Stimulated activated CD8-positive, alpha-beta memory T cell treated with anti-CD3 and anti-CD28 coated beads, Interleukin-12 subunit alpha, Interleukin-12 subunit beta, amount 100 ng/mL, for 1 hour (primary cell): ENCODE results near the gene HSPG2.

Experiments used
- DNase-seq: peaks from one replicate; pipeline ENCODE4 v3.0.0-alpha.2; 2020; ENCODE audit warnings: low read depth

HSPG2 gene

DNA sequence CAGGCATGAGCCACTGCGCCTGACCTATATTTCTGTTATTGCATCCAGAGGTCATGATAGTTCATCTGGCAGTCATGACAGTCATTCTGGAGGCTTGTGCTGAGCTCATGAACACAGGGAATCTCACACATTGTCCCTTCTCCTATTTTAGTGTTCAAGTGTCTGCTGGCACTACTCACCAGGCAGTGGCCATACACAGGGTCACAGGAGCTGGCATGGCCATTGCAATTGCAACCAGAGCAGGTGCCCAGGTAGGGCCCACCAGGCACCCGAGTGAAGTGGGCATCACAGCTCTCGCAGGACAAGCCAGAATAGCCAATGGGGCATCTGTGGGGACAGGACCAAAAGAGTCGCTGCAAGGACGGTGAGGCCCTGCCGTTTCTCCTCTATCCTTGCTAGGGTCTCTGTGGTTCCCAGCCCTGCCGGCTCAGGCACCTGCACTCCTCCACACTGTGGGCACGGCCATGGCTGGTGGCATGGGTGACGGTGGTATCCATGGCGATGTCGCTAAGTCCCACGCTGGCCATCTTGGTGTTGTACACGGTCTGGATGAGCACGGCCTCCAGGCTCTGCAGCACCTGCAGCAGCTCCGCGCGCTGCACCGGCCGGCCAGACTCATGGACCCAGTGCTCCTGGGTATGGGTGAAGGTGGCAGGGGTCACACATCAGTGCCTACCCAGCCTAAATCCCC is 57.0 kb downstream of the HSPG2 start:
- DNase-seq, result no peak

DNA sequence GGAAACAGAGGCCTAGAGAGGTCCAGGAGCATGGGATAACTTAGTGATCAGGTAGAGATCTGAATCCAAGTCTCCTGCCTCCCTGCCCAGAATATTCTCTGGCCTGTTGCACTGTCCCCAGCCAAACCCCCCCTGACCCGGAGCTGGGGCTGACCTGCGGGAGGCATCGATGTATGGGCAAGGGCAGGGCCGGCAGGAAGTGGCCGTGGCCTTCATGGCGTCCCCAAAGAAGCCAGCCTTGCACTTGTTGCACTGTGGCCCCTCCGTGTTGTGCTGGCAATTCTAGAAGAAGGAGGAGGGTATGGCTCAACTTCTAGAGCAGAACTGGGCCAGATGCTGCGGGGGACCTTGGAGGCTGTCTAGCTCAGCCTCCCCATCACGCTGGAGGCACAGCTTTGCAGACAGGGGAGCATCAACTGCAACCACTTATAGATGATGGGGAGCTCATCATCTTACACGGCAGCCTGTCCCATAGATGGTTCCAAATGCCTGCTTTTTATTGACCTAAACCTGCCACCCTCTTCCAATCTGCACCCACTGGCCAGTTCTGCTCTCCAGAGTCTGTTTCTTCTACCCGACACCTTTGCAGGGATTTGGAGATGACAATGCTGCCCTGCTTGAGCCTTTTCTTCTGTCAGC is 58.2 kb downstream of the HSPG2 start:
- no peak for DNase-seq

DNA sequence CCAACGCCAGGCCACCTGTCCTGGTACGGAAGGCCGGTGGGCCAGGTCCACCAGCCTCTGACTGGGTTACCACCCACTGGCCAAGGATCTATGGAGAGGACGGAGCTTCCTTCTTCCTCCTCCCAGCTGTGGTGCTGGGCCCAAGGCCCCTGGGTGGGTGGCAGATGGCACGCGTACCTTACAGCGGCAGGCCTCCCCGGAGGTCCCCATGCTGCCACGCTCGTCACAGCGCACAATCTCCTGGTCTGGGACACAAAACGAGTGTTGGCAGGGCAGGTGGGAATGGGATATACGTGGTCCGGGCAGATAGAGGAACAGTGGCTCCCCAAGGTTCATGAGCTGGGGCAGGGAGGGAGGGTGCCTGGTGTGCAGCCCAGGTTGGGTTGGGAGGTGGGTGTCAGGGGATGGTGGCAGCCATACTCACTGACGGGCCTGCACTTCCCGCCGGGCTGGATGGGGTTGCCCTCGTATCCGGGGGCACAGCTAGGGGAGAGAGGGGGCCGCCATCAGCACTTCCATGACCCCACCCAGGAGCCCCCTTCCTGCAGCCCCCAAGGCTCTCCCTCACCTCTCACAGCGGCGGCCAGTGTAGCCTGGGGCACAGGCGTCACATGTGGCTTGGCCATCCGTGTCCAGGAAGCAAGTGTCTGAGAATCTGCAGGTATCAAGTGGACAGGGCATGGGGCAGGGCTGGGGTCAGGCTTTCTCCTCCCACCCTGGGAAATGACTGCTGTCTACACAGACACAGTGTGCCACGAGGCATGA is 58.9 kb downstream of the HSPG2 start:
- no peak for DNase-seq

DNA sequence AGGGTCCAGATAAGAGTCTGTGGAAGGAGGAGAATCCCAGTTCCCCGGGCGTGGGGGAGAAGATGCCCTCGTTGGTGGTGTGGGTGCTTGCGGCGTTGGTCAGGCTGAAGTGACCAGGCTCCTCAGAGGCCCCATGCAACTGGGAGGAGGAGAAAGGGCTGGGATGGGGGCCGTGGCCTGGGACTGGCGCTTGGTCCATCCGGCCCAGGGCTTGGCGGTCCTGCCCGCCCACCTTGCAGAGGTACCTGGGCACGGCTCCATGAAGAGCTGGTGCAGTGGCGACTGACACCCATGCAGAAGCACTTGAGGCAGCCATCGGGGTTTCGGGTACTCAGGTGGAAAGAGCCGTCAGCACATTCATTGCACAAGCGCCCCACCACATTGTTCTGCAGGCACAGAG is 60.8 kb downstream of the HSPG2 start:
- DNase-seq, result no peak

DNA sequence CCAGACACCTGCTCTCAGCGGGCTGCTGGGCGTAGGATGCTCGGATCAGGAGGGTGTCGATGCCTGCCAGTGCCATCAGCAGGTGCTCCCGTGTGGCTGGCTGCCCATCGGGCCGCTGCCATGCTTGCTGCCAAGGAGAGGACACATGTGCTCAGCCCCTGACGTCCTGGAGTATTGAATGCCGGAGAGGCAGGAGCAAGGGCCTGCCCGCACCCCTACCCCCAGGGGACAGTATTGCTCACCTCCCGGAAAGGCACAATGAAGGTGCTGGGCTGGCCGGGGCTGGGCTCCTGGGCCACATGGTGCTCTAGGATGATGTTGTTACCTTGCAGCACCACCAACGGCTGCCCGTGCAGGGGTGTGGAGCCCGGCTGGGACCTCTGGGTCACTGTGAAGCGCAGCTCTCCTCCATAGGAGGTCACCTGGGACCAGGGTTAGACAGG is 61.5 kb downstream of the HSPG2 start:
- no peak for DNase-seq

DNA sequence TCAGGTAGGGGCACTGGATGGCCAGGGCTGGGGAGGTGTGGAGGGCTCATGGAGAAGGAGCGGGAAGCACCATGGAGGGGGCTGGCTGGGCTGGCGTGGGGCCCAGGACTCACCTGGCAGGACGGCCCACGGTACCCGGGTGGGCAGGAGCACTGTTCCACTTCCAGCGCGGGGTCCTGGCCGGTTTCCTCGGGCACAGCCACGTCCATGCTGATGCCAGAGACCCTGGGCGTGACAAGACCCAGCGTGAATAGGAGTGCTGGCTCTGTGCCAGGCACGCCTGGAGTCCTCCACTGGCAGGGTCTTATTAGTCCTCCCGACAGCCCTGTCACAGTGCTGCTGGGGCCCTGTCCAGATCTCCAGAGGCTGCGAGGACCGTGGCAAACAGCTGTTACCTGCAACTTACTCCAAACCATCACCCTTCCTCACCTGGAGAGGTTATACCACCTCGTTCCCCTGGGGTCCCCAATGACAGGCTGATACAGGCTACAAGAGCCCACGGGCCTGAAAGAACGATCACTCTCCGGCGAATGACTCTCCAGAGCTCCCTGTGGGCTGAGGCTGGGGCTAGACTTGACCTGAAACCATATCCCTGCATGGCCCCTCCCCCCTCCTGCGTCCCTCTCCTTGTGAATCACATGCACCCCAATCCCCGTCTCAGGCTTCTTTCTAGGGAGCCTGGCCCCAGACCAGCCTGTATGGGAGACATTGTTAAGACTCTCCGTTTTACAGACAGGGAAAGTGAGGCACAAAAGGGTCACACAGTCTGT is 62.1 kb downstream of the HSPG2 start:
- DNase-seq, result no peak

DNA sequence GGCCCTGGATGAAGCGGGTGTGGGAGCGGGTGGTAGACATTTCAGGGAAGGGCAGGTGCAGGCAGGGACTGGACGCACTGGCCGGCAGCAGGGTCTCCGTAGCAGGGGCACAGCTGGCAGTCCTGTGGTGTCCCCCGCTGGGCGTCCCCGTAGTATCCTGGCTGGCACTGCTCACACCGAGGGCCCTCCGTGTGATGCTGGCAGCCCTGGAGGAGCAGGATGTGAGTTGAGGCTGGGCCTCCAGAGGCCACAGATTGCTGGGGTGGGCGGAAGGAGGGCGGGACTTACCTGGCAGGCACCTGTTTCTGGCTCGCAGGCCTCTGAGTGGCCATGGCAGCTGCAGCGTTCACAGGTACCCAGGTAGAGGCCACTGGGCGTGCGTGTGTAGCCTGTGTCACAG is 62.8 kb downstream of the HSPG2 start:
- DNase-seq, result no peak

DNA sequence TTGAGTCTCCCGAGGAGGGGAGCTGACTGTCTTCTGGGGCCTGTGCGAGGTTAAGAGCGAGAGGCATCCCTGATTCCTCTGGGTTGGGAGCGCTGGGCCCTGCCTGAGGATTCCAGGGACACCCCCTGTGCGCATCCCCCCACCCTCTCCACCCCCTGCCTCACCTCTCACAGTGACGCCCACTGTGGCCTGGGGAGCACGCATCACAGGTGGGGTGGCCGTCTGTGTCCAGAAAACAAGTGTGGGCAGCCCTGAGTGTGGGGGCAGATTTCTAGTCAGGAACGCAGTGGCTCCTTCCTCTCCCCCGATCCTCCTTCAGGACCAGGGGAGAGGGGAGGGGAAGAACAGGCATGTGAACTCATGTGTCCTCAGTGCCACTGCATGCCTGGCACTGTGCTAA is 63.3 kb downstream of the HSPG2 start:
- DNase-seq, result no peak

DNA sequence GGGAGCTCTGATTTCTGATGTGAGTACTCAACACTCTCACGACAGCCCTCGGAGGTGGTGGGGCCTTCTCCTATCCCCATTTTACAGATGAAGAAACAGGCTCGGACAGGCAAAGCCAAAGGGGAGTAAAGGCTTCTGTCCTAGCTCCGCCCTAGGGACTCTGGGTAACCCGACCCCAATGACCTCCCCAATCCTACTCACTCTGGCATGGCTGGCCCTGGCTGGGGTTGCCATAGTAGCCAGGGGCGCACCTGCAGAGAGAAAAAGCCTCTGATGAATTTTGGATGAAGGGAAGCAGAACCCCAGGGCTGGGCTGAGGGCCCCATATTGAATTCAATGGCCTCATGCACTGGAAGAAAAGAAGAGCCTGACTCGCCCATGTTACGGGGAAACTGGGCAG is 63.9 kb downstream of the HSPG2 start:
- no peak for DNase-seq

DNA sequence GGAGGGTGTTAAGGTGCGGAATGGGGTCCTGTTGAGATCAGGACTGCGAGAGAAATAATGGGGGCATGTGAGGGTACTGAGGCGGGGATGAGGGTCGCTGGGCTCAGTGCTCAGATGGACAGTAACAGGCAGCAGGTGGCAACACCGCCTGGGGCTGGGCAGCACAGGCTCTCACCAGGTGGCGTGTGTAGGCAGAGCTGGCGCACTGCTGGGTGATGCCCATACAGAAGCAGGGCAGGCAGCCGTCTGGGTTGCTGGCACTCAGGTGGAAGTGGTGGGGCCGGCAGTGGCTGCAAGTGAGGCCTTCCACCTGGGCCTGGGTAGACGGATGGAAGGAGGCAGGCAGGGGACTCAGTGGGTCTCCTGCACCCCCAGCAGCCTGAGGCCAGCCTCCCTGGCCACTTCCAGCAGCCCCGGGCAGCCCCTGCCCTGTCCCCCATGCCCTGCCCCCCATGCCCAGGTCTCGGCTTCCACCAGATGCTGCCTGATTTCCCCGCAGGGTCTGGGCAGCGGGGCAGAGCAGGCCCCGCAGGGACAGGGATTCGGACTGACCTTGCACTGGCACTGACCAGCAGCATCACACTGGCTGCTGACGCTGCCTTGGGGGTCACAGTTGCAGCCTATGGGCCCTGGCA is 64.5 kb downstream of the HSPG2 start:
- no peak for DNase-seq

DNA sequence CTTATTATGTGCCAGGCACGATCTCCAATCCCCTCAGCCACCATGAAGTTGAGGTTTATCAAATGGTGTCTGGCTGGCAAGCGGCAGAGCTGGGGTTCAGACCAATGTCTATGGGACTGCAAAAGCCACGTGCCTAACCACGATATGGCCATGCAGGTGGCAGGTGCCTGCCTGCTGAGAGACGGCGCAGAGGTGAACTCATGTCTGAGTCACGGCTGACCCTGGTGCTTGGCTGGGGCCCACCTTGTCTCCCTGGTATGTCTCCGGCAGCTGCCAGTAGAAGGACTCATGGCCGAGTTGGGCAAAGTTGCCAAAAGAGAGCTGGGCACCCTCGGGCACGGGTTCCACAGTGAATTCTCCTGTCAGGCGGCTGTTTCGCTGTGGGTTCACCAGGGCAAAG is 65.2 kb downstream of the HSPG2 start:
- no peak for DNase-seq

DNA sequence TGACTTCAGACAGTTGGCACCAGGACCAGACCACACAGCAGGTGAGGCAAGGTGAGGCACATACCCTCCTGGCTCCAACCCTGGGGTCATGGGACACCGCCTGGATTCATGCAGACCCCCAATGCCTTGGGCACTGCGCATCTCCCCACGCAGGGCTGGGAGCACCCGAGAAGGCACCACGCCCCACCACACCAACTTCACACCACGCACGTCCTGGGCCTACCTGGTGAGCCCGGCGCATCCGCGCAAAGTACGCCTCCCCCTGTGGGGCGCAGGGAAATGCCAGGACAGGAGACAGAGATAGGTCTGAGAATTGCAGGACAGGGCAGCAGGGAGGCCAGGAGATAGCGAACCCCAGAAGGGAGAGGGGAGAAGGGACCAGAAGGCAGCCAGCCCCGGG is 66.5 kb downstream of the HSPG2 start:
- no peak for DNase-seq

DNA sequence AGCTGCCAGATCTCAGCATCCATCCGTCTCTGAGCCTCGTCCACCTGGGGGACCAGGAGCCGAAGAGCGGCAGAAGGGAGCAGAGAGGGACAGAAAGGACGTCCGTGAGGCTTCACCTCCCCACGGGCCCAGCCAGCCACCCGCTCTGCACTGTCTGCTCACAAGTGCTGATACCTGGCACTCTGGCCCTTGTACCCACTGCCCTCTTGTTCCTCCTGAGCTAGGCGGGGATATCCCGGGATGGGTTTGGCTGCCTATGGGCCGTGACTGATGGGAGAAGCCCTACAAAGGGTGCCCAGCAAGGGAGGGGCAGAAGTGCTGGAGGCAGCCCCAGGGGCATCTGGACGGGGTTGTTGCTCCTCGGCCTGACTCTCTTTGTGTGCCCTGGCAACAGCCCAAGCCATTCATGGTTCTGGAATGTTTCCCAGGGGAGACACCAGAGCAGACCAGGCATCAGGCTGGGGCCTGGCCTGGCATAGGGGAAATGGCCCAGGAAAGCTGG is 67.4 kb downstream of the HSPG2 start:
- no peak for DNase-seq

DNA sequence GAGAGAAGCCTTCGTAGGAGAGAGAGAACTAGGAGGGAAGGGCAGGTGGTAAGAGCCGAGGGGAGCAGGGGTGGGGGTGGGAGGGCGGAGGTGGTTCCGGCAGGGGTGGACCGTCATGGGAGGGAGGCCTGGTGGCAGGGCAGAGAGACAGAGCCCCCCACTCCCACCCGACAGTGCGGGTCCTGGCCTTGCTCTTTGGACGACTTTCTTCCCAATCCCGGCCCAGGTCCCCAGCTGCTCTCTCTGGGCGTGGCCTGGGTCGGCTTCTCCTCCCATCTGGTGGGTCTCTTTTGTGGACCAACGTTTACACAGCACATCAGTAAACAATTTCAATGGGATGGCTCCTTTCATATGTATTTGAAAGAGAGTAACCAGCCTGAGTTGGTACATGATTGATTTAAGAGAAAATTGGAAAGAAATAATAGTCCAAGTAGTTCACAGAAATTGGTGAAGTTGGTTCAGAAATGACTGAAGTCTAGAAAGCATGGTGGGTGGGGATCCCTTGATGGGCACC is 68.1 kb downstream of the HSPG2 start:
- no peak for DNase-seq

DNA sequence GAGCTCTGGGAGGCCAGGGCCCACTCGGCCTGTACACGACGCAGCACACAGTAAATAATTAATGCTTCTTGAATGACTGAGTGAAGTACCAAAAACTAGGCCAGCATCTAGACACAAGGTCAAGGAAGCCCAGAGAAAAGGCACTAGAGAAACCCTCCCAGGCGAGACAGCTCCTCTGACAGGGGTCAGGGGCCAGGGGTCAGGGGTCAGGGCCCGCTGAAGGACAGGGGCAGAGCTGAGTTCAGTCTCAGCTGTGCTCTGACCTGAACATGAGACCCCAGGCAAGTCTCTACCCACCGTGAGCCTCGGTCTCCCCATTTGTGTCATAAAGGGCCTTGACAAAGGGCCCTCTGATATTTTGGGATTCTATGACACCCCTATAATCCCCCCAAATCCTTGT is 68.6 kb downstream of the HSPG2 start:
- no peak for DNase-seq

DNA sequence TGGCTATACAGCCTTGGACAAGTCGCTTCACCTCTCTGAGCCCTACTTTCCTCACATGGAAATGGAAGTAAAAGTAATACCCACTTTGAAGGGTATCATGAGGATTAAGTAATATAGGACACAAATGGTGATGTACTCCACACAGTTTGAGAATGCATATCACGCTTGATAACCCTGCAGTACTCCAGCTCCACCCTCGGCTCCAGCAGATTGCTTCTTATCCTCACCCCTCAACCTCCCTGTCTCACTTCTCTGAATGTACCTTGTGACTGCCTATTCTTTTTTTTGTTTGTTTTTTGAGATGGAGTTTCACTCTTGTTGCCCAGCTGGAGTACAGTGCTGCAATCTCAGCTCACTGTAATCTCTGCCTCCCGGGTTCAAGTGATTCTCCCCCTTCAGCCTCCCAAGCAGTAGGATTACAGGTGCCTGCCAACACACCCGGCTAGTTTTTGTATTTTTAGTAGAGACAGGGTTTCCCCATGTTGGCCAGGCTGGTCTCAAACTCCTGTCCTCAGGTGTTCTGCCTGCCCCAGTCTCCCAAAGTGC is 69.6 kb downstream of the HSPG2 start:
- no peak for DNase-seq

DNA sequence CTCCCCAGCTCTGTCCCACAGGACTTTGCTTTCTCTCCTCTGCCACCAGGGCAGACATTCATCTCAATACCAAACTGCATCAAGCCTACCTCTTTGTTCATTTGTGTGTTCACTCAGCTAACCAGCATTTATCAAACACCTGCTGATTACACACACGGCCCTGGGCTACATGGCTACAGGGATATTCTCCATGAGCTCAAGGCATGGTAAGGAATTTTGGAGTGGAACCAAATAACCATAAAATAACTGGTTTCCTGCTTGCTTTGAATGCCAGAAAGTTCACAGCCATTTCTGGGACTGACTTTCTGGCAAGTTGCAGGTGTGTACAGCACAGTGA is 70.4 kb downstream of the HSPG2 start:
- DNase-seq, result no peak

DNA sequence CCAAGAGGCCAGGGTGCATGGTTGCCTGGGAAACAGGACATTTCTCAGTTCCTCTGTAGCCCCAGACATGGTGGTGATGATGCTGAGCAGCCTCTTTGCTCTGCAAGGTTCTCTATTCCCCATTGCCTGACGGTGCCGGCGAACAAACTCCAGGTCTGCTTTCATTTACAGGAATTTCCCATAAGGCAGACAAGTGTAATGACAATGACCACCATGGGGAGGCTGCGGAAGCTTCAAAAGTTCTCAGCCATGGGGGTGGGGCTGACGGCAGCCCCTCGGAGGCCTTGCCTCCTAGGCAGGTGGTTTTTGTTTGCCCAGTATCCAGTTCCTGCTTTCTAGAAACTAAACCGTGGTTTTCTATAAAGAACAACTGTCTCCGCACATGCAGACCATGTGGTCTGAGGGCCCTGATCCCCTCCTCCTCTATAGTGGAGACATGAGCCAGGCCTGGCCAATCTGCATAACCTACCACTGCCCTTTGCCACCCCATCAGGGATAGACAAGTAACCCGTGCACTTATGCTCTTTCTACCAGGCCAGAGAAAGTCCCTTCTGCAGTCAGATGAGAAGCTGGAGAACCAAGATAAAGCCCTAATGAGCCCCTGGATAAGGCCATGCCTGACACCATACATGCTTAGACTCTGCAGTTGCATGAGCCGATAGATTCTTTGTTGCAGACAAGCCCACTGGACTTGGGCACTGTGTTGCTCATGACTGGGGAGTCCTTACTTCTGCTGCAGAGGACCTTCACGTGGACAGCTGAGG is 71.0 kb downstream of the HSPG2 start:
- no peak for DNase-seq

DNA sequence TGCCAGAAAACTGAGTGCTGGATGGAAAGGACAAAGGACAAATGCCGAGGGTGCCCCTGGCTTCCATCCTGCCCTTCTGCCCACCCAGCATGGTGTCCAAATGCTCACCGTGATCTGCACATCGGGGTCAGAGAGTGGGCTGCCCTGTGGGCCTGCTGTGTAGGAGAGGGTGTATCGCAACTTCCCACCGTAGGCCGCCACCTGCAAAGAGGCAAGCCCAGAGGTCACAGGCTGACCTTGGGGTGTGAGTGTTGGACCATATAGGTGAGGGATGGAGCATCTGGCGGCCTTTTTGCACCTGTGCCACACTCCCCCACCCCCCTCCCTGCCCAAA is 71.5 kb downstream of the HSPG2 start:
- no peak for DNase-seq

DNA sequence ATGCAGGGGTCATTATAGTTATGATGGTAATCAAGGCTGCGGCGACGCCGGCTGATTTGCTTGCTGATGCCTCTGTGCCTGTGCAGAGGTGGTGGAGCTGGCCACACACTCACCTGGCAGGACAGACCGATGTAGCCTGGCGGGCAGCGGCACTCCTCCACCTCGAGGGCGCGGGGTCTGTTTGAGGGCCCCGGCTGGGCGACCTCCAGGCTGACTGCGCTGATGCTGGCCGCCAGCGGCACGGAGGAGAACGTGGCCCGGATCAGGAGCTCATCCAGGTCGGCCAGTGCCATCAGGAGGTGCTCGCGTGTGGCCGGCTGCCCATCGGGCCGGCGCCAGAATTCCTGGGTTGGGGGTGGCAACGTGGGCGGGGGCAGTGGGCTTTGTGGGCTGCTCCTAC is 72.4 kb downstream of the HSPG2 start:
- no peak for DNase-seq

DNA sequence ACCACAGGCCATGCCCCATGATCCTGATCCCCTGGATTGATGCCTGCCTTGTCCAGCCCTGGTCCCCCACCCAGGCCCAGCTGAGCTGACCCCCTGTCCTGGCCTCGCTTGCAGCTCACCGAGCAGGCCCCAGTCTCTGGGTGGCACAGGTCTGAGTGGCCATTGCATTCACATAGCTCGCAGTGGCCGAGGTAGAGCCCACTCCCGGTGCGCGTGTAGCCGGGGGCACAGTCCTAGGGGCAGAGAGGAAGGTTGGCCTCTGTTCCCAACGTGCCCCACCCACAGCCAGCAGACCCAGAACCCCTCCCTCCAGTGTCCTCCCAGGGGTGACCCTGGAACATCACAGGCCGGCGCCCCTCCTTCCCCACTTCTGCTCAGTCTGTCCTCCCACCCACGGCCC is 73.1 kb downstream of the HSPG2 start:
- no peak for DNase-seq
